ENCODE measurements around the gene AP4M1. TPM values are rescaled to one million over a fixed set of nuclear protein-coding genes. Genes with fewer than 3 reads are reported as not detected.
"Not testable (repeated sequence)": the region's sequence is repeated elsewhere in the genome, so short reads cannot be mapped to it uniquely, and the experiment has no call there.

The AP4M1 gene
- total RNA-seq, 4 donors from 2014 or later: 23.0 to 34.1 (median 25.9) TPM

DNA sequence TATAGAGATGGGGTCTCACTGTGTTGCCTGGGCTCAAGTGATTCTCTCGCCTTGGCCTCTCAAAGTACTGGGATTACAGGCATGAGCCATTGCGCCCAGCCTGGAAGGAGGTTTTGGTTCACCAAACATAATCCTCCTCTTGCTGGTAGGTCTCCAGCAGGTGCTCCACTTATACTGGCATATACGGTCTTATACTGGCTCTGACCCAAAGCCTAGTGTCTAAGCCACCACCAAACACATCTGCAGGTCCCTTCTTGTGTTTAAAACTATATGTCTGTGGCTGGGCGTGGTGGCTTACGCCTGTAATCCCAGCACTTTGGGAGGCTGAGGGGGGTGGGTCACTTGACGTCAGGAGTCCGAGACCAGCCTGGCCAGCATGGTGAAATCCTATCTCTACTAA is 30.7 kb downstream of the AP4M1 start:
- H3K27ac ChIP-seq: no peak overlapping the region
- TF ChIP-seq EP300 (IDR thresholded peaks at IDR 0.05) (no peak), CTCF (IDR thresholded peaks at IDR 0.05) (no peak), POLR2A (IDR thresholded peaks at IDR 0.05) (no peak)
- no peaks in the 10 kb centered on the region for H3K36me3 ChIP-seq
- H3K4me1 ChIP-seq: peaks cover 0 to 38% (median 9%) of the 10 kb centered on the region in 4 donors
- WGBS, 2 donors: 64 to 71% methylated on average over 7 of the region's 7 CpGs
- H3K4me3 ChIP-seq: no peak overlapping the region
- no peak for DNase-seq (ENCODE audit: low spot score in 2 of 2)
- no peaks in the 10 kb centered on the region for H3K9me3 ChIP-seq
- H3K27me3 ChIP-seq: no peaks in the 10 kb centered on the region

GRCh38 chr7:100132697-100133151 is 31.3 kb downstream of the AP4M1 start:
- Histone ChIP-seq H3K4me3 (no peak overlapping the region), H3K36me3 (no peaks in the 10 kb centered on the region), H3K9me3 (no peaks in the 10 kb centered on the region), H3K27ac (no peak overlapping the region), H3K27me3 (no peaks in the 10 kb centered on the region), H3K4me1 (peaks cover 0 to 33% (median 8%) of the 10 kb centered on the region in 4 donors)
- WGBS, 2 donors: 19 to 21% methylated on average over 3 of the region's 3 CpGs
- TF ChIP-seq CTCF (IDR thresholded peaks at IDR 0.05) (peak; percentile 66 to 81 (median 79)), EP300 (IDR thresholded peaks at IDR 0.05) (no peak), POLR2A (IDR thresholded peaks at IDR 0.05) (no peak)
- DNase-seq (ENCODE audit: low spot score in 2 of 2): peak in 1 of 2 donors; percentile 58

DNA sequence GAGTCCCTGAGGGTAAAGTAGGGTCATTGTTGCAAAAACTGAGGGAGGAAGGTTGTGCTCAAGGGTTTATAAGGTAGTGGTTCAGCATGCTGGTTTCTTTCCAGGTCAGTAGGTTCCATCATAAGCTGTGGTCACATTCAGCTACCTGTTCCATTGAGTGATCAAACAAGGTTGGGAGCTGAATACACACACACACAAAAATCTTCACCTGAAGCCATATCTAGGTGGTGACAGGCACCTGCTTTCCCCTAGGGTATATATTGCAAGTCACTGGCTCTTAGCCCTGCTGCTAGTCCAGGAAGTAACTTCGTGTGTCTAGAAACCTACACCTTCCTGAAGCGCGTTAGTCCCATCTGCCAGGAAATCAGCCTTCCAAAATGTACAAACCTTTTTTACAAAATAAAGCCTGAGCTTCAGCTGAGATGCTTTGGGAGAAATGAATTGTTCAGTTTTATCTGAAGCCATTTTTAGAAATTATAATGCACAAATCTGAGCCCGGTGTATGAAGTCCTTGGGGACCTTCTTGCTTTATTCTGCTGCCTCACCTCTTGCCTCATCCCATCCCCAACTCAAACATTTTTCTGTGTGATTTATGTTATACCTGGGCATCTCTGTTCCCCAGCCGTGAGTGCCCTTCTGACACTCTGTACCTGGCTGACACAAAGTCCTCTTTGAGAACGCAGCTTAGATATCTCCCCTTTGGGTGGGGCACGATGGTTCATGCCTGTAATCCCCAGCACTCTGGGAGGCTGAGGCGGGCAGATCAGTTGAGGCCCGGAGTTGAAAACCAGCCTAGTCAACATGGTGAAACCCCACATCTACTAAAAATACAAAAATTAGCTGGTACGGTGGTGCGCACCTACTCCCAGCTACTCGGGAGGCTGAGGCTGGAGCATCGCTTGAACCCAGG is 36.7 kb downstream of the AP4M1 start:
- no peak for TF ChIP-seq CTCF (IDR thresholded peaks at IDR 0.05)
- no peak for TF ChIP-seq EP300 (IDR thresholded peaks at IDR 0.05)
- no peak for TF ChIP-seq POLR2A (IDR thresholded peaks at IDR 0.05)
- Histone ChIP-seq H3K27ac (no peak overlapping the region), H3K9me3 (no peaks in the 10 kb centered on the region), H3K4me3 (no peak overlapping the region), H3K36me3 (no peaks in the 10 kb centered on the region), H3K4me1 (peaks cover 0 to 3% (median 0%) of the 10 kb centered on the region in 4 donors), H3K27me3 (no peaks in the 10 kb centered on the region)
- 83 to 87% methylated on average over 13 of the region's 13 CpGs for WGBS, 2 donors
- DNase-seq (ENCODE audit: low spot score in 2 of 2): no peak

- no peaks in the 10 kb centered on the region for H3K36me3 ChIP-seq
- no peak overlapping the region for H3K4me3 ChIP-seq
- H3K27ac ChIP-seq: no peak overlapping the region
- no peaks in the 10 kb centered on the region for H3K9me3 ChIP-seq
- no peaks in the 10 kb centered on the region for H3K4me1 ChIP-seq
- no peak for DNase-seq (ENCODE audit: low spot score in 2 of 2)
- H3K27me3 ChIP-seq: no peaks in the 10 kb centered on the region
- 54 to 70% methylated on average over 3 of the region's 3 CpGs for WGBS, 2 donors
- TF ChIP-seq POLR2A (IDR thresholded peaks at IDR 0.05) (no peak), EP300 (IDR thresholded peaks at IDR 0.05) (no peak), CTCF (IDR thresholded peaks at IDR 0.05) (no peak)
These were observed 40.1 kb downstream of the AP4M1 start for GRCh38 chr7:100141555-100141949.

- TF ChIP-seq EP300 (IDR thresholded peaks at IDR 0.05) (no peak), POLR2A (IDR thresholded peaks at IDR 0.05) (no peak), CTCF (IDR thresholded peaks at IDR 0.05) (no peak)
- Histone ChIP-seq H3K9me3 (no peaks in the 10 kb centered on the region), H3K36me3 (no peaks in the 10 kb centered on the region), H3K4me3 (no peak overlapping the region), H3K27ac (no peak overlapping the region), H3K27me3 (no peaks in the 10 kb centered on the region), H3K4me1 (no peaks in the 10 kb centered on the region)
- WGBS, 2 donors: 93 to 94% methylated on average over 3 of the region's 3 CpGs
- DNase-seq (ENCODE audit: low spot score in 2 of 2): no peak
These were observed 41.0 kb downstream of the AP4M1 start for GRCh38 chr7:100142461-100142860.

DNA sequence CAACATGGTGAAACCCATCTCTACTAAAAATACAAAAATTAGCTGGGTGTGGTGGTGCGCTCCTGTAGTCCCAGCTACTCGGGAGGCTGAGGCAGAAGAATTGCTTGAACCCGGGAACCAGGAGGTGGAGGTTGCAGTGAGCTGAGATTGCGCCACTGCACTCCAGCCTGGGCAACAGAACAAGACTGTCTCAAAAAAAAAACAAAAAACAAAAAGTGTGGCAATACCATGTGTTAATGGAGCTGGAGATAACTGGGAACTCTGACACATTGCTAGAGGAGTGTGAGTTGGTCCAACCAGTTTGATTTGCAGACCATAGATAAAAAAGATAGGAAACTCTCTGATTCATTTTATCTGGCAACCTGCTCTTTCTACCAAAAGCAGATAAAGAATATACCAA is 44.9 kb downstream of the AP4M1 start:
- WGBS, 2 donors: 75 to 92% methylated on average over 4 of the region's 4 CpGs
- H3K4me3 ChIP-seq; H3K36me3 ChIP-seq; H3K27me3 ChIP-seq; H3K27ac ChIP-seq; H3K9me3 ChIP-seq; DNase-seq (ENCODE audit: low spot score in 2 of 2): not testable (repeated sequence)
- H3K4me1 ChIP-seq: peaks cover 0 to 24% (median 9%) of the 10 kb centered on the region in 4 donors
